Activated CD8-positive, alpha-beta memory T cell treated with anti-CD3 and anti-CD28 coated beads, Interleukin-2, amount 50 U/mL, for 1 hour (primary cell): ENCODE results near the gene TSR3.
"Not testable (repeated sequence)": the region's sequence is repeated elsewhere in the genome, so short reads cannot be mapped to it uniquely, and the experiment has no call there.

Source experiments
- DNase-seq: peaks from one replicate; pipeline ENCODE4 v3.0.0-alpha.2; 2020; ENCODE audit errors: extremely low read depth

TSR3 gene

DNA sequence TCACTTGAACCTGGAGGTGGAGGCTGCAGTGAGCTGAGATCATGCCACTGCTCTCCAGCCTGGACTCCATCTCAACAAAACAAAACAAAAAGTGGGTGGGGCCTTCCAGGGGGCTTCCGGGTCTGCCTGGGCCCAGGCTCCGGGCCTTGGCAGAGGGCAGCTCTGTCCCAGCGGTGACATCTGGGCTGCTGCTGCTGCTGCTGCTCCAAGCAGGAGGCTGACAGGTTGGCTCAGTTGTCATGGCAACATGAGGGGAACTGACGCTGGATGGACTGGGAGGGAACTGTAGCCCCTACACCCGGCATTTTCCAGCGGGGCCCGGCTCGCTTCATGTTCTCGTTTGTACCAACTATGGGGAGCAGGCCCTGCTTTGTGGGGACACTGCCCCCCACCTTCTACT lies 14.2 kb downstream of the TSR3 start:
- no peak for DNase-seq

DNA sequence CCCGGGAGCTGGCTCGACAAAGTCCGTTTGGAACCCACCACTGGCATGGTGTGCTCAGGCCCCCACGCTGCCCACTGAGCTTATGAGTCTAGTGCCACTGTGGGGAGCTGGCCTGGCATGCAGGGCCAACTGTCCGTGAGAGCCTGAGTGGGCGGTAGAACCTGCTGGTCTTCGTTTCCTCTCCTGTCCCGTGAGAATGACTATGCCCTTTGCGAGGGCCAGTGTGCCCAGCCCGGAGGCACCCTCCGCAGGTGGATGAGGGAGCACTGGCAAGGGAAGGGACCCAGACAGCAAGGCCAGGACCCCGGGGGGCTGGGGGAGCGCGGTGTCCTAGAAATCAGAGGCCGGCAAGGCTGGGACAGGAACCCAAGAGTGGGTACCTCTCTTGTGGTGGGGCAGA lies 15.1 kb downstream of the TSR3 start:
- DNase-seq, result no peak

DNA sequence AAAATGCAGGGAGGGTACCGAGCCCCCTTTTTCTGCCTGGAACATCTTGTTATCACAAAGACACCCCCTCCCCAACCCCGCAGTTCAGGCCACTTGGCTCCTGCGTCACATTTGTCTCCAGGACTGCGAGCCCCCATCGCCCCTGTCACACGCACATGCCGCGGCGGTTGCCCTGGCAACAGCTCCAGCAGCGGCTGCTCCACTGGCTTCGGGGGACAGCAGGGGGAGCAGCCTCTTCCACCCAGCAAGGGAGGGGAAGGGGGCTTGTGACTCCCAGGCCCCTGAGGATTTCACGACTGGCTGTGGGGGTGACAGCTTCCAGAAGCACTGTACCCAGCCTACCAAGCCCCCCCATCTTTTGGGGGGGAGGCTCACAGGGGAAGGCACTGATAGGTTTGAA lies 15.7 kb downstream of the TSR3 start:
- no peak for DNase-seq

DNA sequence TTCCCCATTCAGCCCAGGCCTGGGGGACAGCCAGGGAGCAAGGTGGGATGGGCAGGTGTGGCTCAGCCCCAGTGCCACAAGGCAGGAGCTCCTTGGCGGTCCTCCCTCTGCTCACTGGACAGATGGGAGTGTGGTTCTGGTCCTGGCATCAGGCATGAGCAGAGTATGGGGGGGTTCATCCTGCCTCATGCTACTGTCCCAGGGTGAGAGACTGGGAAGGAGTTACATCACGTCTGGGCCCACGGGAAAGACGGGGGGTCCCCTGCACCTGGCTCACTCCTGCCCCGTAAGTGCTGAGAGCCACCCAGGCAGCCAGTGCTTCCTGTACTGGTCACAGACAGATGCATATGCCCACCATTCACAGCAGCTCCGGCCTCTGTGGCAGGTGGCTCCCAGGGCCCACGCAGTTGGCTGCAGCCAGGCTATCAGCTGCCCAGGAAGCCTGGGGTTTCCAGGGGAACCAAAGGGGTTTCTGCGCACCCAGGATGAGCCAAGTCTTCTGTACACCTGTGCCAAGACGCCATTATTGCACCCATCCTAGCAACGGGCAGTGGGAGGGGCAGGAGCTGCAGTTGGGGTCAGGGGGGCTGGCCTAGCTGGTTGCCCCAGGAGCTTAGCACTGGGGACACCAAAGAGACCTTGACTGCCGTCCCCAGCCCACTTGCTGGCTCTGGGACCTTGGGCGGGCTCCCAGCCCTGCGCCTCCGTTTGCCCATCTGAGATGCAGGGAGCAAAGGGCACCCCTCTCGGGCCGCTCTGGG lies 16.3 kb downstream of the TSR3 start:
- no peak for DNase-seq

DNA sequence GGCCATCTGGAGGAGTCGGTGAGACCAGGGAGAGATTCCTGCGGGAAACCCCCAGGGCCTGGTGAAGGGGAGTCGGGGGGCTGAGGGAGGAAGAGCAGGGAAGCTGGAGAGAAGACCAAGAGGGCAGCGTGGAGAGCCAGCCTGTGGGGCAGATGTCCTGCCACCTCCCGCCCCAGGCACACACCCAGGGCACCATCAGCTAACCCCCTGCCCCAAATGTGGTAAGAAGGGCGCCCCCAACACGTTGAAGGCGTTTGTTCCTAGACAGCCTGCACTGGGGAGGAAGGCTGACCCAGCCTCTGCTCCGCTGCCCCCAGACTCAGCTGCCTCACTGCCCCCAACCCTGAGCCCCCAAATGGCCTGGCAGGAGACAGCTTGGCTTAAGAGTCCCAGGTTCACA lies 16.9 kb downstream of the TSR3 start:
- DNase-seq, result no peak

DNA sequence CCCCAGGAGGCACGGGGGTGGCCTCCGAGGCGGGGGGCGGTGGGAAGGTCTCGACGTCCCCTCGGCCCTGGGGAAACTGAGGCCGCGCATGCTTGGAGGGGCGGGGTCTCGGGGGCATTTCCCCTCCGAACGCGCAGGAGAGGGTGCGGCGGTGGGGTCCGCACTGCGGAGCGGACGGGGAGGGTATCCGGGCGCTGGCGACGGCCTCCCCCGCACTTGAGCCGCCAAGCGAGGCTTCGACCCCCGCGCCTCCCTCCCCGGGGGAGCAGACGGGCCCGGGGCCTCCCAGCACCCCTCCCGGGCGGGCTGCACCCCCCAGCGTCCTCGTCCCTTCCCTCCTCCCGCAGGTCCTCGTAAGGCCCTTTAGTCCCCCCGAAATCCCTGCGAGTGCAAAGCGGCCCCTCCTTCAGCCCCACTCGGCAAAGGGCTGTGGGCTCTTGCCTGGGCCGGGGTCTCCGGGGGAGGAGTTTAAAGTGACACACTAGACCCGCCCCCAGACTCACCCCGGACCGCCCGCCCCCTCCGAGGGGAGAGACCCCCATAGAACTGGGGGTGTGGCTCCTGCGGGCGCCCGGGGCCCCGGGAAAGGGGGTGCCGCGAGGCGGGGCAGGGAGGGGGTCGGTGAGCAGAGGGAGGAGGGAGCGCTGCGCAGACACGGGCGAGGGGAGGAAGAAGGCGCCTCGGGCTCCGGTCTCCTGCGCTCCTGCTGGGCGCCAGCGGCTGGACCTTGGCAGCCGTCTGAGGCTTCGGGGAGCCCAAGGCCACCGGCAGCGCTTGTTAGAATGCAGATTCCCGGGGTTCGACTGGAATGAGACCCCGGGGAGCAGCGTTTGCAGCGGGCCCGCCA lies 17.6 kb downstream of the TSR3 start:
- DNase-seq, result no peak

DNA sequence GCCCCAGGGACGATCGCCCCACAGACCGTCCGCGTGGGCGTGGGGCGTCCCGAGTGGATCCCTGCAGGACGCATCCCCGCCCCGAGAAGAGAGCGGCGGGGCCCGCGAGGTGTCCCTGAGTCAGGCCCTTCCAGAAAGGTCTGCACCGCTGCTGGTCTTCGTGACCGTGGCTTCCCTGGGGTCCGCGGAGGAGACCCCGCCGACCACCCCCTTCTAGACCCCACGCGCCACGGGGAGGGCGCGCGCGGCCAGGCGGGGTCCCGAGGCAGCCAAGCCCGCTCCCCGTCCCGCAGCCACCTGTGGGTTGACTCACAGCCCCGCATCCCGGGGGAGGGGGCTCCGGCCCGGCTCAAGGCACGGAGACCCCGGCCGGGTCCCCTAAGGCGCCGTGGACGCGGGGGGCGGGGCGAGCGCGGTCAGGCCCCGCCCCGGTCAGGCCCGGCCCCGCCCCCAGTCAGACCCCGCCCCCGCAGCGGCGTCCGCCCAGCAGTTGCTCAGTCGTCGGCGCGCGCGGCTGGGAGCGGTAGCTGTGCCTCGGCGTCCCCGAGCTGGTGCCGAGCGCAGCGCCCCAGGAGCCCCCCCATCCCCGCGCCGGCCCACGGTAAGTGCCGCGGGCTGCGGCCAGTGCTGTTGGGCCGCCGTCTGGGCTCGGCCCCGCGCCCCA lies 18.4 kb downstream of the TSR3 start, which contains the start of gene BAIAP3:
TSS of gene BAIAP3 (plus strand) at position 497 of the 664 bp plus-strand sequence. CDS start 4,905 bp downstream, outside the sequence.
- DNase-seq, result no peak

DNA sequence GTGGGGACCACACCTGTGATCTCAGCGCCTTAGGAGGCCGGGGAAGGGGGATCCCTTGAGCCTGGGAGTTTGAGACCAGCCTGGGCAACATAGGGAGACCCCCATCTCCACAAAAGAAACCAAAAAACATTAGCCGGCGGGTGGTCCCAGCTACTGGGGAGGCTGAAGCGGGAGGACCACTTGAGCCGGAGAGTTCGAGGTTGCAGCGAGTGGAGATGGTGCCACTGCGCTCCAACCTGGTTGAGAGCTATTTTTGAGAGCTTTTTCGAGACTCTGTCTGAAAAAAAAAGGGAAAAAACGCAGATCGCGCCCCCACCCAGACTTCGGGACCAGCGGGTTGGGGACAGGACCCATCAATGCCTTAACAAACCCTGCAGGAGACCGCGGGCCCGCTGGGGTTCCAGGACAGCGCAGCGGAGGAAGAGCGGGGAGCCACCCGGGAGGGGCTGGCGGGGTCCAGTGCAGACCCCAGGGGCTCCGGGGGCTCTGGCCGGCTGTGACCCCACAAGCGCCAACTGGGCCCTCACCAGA lies 19.0 kb downstream of the TSR3 start:
- no peak for DNase-seq

DNA sequence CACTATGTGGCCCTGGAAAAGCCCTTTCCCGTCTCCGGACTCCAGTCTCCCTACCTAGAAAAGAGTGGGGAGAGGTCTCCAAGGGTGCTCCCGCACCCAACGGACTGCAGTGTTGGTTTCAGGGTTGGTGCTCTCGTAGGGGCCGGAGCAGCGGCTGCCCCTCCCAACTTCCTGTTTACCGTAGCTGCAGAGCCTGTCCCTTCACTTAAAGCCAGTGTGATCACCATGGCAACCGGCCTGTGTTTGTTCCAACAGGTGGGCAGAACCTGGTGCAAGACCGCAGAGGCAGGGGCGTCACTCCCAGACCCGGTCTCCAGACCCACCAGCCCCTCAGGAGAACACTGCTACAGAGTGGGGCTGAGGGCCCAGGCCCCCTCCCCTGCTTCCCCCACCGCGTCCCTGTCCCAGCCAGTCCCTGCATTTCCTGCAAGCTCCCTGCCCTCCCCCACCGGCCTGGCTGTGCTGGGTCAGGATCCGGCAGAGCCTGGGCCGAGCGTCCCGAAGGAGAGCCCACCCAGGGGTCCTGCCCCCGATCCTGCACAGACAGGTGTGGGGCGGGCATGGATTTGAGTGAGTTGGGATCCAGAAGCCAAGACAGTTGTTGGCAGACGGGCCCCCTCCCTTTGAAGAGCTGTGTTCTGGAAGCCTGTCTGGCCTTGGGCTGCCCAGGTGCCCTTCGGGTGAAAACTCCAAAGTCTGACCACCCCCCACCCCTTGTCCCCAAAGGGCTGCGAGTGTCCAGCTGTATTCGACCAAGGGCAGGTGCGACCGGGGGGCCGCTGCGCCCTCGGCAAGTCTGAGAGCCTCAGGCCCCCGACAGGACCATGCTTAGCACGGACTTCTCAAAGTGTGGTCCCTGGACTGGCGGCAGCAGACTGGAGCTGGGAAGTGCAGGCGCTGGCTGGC lies 19.7 kb downstream of the TSR3 start:
- DNase-seq, result no peak

DNA sequence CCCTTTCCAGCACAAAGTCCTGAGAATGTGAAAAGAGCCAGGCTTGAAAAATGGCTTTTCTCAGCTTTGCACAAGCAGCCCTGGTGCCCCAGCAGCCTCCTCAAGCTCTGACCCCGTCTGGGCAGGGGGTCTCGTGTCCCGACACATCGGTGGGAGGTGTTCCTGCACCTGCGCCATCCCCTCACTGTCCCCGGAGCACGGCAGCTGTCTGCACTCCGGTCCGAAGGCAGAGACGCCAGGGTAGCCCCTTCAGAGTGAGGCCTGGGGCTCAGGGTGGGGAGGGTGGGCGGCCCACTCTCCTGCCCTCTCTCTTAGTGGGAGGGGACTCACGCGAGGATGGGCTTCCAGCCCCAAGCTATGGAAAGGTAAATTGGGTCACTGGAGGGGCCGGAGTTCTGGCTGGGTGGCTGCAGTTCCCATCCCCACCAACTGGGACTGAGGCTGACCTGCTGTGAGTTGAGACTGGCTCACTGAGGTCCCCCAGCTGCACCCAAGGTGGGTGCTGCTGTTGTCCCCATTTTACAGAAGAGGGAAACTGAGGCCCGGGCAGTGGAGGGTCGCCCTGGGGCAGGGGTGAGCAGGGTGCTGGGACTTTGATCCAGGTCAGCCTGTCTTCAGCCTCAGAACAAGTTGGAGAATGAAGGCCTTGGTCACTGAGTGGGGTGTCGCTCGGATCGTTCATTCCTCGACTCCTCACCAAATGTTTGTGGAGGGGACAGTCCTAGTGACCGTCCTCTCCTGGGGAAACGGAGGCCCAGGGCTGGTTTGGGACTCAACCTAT lies 20.6 kb downstream of the TSR3 start:
- DNase-seq, result no peak

DNA sequence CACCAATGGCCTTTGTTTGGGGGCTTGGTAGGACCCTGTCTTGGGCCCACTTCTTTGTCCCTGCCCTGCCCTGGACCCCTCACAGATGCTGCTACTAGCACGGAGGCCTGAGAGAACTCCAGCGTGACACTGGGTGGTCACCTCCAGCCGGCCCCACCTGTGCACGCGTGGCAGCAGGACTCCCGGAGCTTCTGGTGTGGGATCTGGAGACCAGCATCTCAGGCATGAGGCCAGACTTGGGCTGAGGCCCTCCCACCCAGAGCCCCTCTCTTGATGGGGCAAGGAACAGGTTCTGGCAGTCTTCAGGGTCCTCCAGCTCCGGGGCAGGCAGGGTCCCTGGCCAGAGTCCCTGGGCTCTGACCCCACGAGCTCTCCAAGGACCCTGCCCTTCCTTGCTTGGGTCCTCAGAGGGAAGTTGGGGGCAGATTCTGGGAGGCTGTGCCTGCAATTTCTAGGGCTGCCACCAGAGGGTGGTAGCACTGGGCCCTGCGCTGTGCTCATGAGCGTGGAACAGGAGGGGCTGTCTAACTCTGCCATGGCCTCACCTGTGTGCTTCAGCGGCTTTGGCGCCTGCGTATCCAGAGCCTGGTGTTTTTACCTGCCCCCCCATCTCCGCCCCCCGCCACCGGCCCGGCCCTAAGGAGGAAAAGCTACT lies 21.3 kb downstream of the TSR3 start:
- DNase-seq, result no peak

DNA sequence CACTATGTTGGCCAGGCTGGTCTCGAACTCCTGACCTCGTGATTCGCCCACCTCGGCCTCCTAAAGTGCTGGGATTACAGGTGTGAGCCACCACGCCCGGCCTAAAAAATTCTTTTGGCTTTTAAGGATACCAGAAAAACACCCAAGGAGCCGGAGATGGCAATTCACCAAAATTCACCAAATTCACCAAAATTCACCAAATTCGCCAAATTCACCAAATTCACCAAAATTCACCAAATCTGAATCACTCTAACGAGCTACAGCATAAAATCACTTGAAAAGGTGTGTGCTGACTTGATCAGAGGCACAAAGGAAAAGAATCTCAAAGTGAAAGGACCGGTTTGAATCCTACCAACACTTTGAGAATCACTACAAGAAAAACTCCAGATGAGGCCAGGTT lies 22.7 kb downstream of the TSR3 start:
- not testable (repeated sequence) for DNase-seq

DNA sequence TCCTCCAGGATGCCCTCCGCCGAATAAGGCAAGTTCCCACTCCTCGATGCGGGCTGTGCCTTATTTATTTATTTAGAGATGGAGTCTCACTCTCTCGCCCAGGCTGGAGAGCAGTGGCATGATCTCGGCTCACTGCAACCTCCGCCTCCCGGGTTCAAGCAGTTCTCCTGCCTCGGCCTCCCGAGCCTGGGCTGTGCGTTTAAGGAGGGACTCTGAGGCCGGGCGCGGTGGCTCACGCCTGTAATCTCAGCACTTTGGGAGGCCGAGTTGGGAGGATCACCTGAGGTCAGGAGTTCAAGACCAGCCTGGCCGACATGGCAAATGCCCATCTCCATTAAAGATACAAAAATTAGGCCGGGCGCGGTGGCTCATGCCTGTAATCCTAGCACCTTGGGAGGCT lies 23.5 kb downstream of the TSR3 start:
- DNase-seq, result not testable (repeated sequence)

DNA sequence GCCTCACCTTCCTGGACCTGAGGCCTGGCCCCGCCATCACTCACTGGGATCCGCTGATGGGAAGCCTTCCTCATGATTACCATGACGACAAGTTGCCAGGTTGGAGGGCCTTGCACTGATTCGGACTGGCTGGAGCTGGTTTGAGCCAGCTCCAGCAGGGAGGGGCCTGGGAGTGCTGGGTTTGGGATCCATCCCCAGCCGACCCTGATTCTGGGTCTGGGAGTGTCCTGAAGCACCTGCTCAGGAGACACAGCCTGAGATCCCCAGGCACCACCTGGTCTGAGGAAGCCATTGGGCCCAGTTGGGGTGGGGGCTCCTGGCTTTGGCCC lies 24.1 kb downstream of the TSR3 start:
- DNase-seq, result no peak

DNA sequence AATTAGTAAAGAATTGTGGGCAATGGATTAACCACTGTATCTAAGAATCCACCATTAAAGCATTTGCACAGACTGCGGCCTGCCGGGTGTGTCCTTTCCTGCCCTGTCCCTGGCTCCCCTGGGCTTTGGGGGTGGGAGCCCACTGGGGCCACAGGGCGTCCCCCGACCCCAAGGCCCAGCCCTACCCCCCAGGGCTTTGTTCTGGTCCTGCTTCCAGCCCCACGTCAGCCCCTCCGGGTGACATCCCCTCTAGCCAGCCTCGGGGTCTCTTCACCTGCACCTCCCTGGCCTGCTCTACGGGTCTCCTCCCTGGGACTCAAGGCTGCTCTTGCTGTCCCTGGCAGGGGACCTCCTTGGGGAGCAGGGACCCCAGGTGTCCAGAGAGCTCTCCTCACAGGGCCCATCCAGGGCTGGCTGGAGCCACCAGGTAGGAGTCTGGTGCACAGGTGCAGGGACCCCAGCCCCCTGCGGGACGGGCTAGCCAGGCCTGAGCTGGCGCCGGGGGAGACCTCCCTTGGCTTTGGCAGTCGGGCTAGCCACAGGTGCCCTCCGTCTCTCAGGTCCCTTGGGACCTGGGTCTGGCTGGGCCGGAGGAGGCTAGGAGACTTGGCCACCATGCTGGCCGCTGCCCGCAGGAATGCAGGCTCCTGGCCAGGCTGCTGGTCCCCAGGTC lies 24.6 kb downstream of the TSR3 start:
- no peak for DNase-seq

DNA sequence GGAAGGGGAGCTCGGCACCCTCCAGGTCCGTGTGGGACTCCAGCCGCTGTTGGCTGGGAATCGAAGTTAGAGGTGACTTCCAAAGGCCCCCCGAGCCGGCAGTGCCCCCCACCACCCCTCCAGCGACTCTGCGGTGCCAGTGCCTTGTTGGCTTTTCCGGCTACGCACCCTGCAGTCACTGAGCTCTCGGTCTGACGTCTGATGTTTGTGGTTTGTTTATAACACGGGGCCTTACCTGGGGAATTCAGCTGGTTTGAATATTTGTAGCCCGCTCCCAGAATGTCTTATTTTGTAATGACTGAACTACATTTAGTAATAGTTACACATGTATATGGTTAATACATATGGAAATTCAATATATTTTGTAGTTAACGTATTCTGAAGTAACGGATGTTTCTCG lies 25.3 kb downstream of the TSR3 start:
- no peak for DNase-seq

DNA sequence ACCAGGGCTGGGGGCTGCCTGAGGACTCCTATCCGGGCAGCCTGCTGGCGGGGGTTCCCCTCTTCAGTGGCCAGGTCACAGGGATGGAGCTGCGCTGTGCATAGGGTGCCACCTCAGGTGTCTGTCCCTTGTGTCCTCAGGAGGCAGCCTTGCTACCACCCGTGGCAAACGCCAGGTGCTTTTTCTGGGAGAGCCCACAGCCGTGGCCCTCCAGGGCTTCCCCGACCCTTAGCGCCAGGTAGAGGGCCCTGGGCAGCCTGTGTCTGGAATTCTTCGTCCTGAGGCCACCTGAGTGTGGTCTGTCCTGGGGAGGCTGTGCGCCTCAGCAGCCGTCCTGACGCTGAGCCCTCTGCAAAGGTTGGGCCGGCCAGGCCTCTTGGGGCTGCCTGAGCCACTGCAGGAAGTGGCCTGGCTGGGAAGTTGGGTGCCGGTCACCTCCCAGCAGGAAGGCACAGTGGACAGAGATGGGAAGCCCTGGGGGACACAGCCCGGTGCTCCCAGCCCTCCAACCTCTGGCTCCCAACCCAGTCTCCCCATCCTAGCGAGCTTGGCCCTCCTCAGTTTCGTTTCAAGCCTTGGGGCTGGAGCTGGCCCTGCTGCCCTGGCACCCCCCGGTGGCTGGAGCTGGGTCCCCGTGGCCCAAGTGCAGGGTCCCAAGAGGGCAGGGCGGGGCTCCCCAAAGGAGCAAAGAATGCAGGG lies 25.9 kb downstream of the TSR3 start:
- DNase-seq, result no peak

DNA sequence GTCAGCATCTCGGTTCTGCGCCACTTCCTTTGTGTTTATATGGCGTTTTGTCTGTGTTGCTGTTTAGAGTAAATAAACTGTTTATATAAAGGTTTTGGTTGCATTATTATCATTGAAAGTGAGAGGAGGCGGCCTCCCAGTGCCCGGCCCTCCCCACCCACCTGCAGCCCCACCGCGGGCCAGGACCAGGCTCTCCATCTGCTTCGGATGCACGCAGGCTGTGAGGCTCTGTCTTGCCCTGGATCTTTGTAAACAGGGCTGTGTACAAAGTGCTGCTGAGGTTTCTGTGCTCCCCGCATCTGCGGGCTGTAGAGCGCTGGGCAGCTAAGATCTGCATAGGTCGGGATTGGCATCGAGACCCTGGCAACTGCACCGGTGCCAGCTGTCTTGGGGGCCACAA lies 26.4 kb downstream of the TSR3 start:
- DNase-seq, result no peak

DNA sequence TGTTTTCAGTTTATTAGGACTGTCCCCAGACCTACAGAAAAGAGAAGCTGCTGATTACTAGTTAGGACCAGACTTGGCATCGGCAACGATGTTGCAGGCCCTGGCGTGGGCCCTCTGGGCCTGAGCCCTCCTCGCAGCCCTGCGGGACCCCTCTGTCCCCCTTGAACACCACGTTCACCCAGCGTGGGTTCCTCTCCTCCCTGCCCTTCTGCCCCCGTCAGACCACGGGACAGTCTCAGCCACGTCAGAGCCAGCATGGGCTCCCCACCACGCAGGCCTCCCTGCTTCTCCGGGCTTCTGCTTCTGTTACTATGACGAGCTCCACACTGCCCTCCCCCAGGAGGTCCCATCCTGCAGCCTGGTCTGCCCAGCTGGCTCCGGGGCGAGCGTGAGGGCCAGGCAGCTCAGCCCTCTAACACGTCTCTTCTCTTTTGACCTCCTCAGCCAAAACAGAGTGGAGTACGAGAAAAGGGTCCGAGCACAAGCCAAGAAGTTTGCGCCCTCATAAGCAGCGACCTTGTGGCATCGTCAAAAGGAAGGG lies 27.3 kb downstream of the TSR3 start:
- DNase-seq, result no peak
